ENCODE measurements around the gene MPDZ.

DNA sequence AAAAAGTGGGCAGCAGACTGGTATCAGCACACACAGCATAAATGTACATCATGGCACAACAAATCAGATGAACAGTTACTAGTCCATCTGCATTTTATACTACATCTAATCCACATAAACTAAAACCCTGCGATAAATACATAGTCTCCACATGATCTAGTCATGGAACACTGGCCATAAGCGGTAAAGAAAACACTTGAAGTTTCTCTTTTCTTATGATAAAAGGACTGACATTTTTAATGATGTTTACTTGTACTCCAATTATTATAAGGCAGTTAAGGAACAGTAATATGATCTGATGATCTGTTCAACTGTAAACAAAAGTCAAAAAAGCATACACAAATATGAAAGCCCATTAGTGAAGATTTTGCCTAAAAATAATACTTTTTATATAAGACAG is 112.5 kb downstream of the MPDZ start:
- TF ChIP-seq, protein P1, sequence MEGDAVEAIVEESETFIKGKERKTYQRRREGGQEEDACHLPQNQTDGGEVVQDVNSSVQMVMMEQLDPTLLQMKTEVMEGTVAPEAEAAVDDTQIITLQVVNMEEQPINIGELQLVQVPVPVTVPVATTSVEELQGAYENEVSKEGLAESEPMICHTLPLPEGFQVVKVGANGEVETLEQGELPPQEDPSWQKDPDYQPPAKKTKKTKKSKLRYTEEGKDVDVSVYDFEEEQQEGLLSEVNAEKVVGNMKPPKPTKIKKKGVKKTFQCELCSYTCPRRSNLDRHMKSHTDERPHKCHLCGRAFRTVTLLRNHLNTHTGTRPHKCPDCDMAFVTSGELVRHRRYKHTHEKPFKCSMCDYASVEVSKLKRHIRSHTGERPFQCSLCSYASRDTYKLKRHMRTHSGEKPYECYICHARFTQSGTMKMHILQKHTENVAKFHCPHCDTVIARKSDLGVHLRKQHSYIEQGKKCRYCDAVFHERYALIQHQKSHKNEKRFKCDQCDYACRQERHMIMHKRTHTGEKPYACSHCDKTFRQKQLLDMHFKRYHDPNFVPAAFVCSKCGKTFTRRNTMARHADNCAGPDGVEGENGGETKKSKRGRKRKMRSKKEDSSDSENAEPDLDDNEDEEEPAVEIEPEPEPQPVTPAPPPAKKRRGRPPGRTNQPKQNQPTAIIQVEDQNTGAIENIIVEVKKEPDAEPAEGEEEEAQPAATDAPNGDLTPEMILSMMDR (IDR thresholded peaks at IDR 0.05), result no peak
- TF ChIP-seq POLR2A (IDR thresholded peaks at IDR 0.05; ENCODE audit: low read depth) (no peak), POLR2AphosphoS5 (IDR thresholded peaks at IDR 0.05) (no peak), EP300 (IDR thresholded peaks at IDR 0.05) (no peak)

Measured in esophagus muscularis mucosa (tissue), 4 donors.